ENCODE results near the gene B3GAT3. TPM values are rescaled to one million over a fixed set of nuclear protein-coding genes. Genes with fewer than 3 reads are reported as not detected.
"Not testable (repeated sequence)": the region's sequence is repeated elsewhere in the genome, so short reads cannot be mapped to it uniquely, and the experiment has no call there.

B3GAT3 gene
- 10 to 100 TPM; 37.4 to 45.4 (median 38.7) TPM for polyA plus RNA-seq (ENCODE audit: insufficient read length in 3 of 3)
- long read RNA-seq, donor 1, transcript B3GAT3-201 (5 exons, 1,641 nt) = major isoform, 18 of 26 reads
- long read RNA-seq, donor 1, partial matches to known transcripts = 6 of 26 reads
- long read RNA-seq, donor 1, other reads (novel, unspliced or antisense) = 0 of 26 reads
- long read RNA-seq, donor 2, transcript B3GAT3-201 (5 exons, 1,641 nt) = major isoform, 25 of 45 reads
- long read RNA-seq, donor 2, partial matches to known transcripts = 11 of 45 reads
- long read RNA-seq, donor 2, other reads (novel, unspliced or antisense) = 9 of 45 reads
- long read RNA-seq, donor 3, transcript B3GAT3-201 (5 exons, 1,641 nt) = major isoform, 16 of 21 reads
- long read RNA-seq, donor 3, partial matches to known transcripts = 0 of 21 reads
- long read RNA-seq, donor 3, other reads (novel, unspliced or antisense) = 0 of 21 reads
- long read RNA-seq, donor 4, transcript B3GAT3-201 (5 exons, 1,641 nt) = major isoform, 24 of 32 reads
- long read RNA-seq, donor 4, partial matches to known transcripts = 8 of 32 reads
- long read RNA-seq, donor 4, other reads (novel, unspliced or antisense) = 0 of 32 reads
- long read RNA-seq, donor 5, transcript B3GAT3-201 (5 exons, 1,641 nt) = major isoform, 14 of 14 reads
- long read RNA-seq, donor 5, partial matches to known transcripts = 0 of 14 reads
- long read RNA-seq, donor 5, other reads (novel, unspliced or antisense) = 0 of 14 reads
- long read RNA-seq, donor 6, transcript B3GAT3-201 (5 exons, 1,641 nt) = major isoform, 6 of 19 reads
- long read RNA-seq, donor 6, partial matches to known transcripts = 9 of 19 reads
- long read RNA-seq, donor 6, other reads (novel, unspliced or antisense) = 0 of 19 reads
- long read RNA-seq, donor 7, transcript B3GAT3-201 (5 exons, 1,641 nt) = major isoform, 35 of 40 reads
- long read RNA-seq, donor 7, partial matches to known transcripts = 5 of 40 reads
- long read RNA-seq, donor 7, other reads (novel, unspliced or antisense) = 0 of 40 reads
- long read RNA-seq, donor 8, transcript B3GAT3-201 (5 exons, 1,641 nt) = major isoform, 12 of 17 reads
- long read RNA-seq, donor 8, partial matches to known transcripts = 5 of 17 reads
- long read RNA-seq, donor 8, other reads (novel, unspliced or antisense) = 0 of 17 reads
- long read RNA-seq, donor 9, transcript B3GAT3-201 (5 exons, 1,641 nt) = major isoform, 36 of 46 reads
- long read RNA-seq, donor 9, partial matches to known transcripts = 10 of 46 reads
- long read RNA-seq, donor 9, other reads (novel, unspliced or antisense) = 0 of 46 reads
- long read RNA-seq, donor 10, transcript B3GAT3-201 (5 exons, 1,641 nt) = major isoform, 14 of 30 reads
- long read RNA-seq, donor 10, partial matches to known transcripts = 16 of 30 reads
- long read RNA-seq, donor 10, other reads (novel, unspliced or antisense) = 0 of 30 reads
- long read RNA-seq, donor 11, transcript B3GAT3-201 (5 exons, 1,641 nt) = major isoform, 17 of 24 reads
- long read RNA-seq, donor 11, partial matches to known transcripts = 6 of 24 reads
- long read RNA-seq, donor 11, other reads (novel, unspliced or antisense) = 0 of 24 reads
- long read RNA-seq, donor 12, transcript B3GAT3-201 (5 exons, 1,641 nt) = major isoform, 26 of 49 reads
- long read RNA-seq, donor 12, partial matches to known transcripts = 20 of 49 reads
- long read RNA-seq, donor 12, other reads (novel, unspliced or antisense) = 0 of 49 reads
- long read RNA-seq, donor 13, transcript B3GAT3-201 (5 exons, 1,641 nt) = major isoform, 8 of 19 reads
- long read RNA-seq, donor 13, partial matches to known transcripts = 10 of 19 reads
- long read RNA-seq, donor 13, other reads (novel, unspliced or antisense) = 0 of 19 reads
- long read RNA-seq, donor 14 = 0 reads
- long read RNA-seq, donor 15, transcript B3GAT3-201 (5 exons, 1,641 nt) = major isoform, 27 of 57 reads
- long read RNA-seq, donor 15, partial matches to known transcripts = 27 of 57 reads
- long read RNA-seq, donor 15, other reads (novel, unspliced or antisense) = 0 of 57 reads
- long read RNA-seq, donor 16, transcript B3GAT3-201 (5 exons, 1,641 nt) = major isoform, 26 of 27 reads
- long read RNA-seq, donor 16, partial matches to known transcripts = 0 of 27 reads
- long read RNA-seq, donor 16, other reads (novel, unspliced or antisense) = 0 of 27 reads

GRCh38 chr11:62621567-62622470 is at the start of gene B3GAT3:
Gene B3GAT3 (minus strand): TSS chr11:62621986. CDS start chr11:62621947, 39 bp downstream.
- peak; percentile 96 for DNase-seq

- DNase-seq = peak; percentile 31
Measured at GRCh38 chr11:62671236-62671607, 49.4 kb upstream of the B3GAT3 start.

- no peak for DNase-seq
Measured at GRCh38 chr11:62669420-62670161, 47.8 kb upstream of the B3GAT3 start.

GRCh38 chr11:62667460-62667859 is 45.7 kb upstream of the B3GAT3 start:
- no peak for DNase-seq

GRCh38 chr11:62666259-62666926 is 44.6 kb upstream of the B3GAT3 start:
- DNase-seq = no peak

GRCh38 chr11:62665599-62666258 is 43.9 kb upstream of the B3GAT3 start:
- peak; percentile 70 for DNase-seq

- peak; percentile 96 for DNase-seq
Measured at GRCh38 chr11:62665075-62665598, 43.4 kb upstream of the B3GAT3 start, which contains the start of the genes C11orf98 and CSKMT. Gene C11orf98 (minus strand): TSS chr11:62665210. CDS start chr11:62665169, 41 bp downstream. Gene CSKMT (plus strand): TSS chr11:62665312. CDS start chr11:62665880, 568 bp downstream.

GRCh38 chr11:62664405-62665074 is 42.8 kb upstream of the B3GAT3 start:
- peak; percentile 73 for DNase-seq

- DNase-seq = no peak
Measured at GRCh38 chr11:62656796-62657429, 35.1 kb upstream of the B3GAT3 start.

- DNase-seq = no peak
Measured at GRCh38 chr11:62654297-62654696, 32.5 kb upstream of the B3GAT3 start.

GRCh38 chr11:62652161-62653006 is 30.6 kb upstream of the B3GAT3 start:
- no peak for DNase-seq

GRCh38 chr11:62650283-62650682 is 28.5 kb upstream of the B3GAT3 start:
- DNase-seq = not testable (repeated sequence)

- no peak for DNase-seq
Measured at GRCh38 chr11:62649486-62649885, 27.7 kb upstream of the B3GAT3 start.

- no peak for DNase-seq
Measured at GRCh38 chr11:62648967-62649364, 27.2 kb upstream of the B3GAT3 start.
